K562 (cell line): ENCODE data around the gene BCL7C. TPM values are rescaled to one million over a fixed set of nuclear protein-coding genes. Genes with fewer than 3 reads are reported as not detected.
A peak's percentile ranks its signal among the peaks of the same experiment; 100 is the strongest.

Experiments used
- AFF4 ChIP-seq: sonication (generic); formaldehyde crosslinking; IDR thresholded peaks from 2 replicates; pipeline ENCODE4 v1.8.0; 2023; ENCODE audit warnings: mild to moderate bottlenecking, missing genetic modification reagents
- CBFA2T2 ChIP-seq: fragments of 450-650 bp; conservative IDR thresholded peaks from 2 replicates; pipeline ENCODE4 v1.6.1; 2017; ENCODE audit warnings: mild to moderate bottlenecking
- CBX2 ChIP-seq: fragments of 200-600 bp; sonication (generic); IDR thresholded peaks from one replicate; pipeline ENCODE4 v1.6.1; 2012; ENCODE audit warnings: mild to moderate bottlenecking, low read length, inconsistent platforms; ENCODE audit not compliant: insufficient read depth, poor library complexity, severe bottlenecking
- GATAD2B ChIP-seq: fragments of 450-650 bp; IDR thresholded peaks from 2 replicates; pipeline ENCODE4 v1.6.1; 2017; ENCODE audit warnings: mild to moderate bottlenecking, borderline replicate concordance
- GTF2F1 ChIP-seq: IDR thresholded peaks from 2 replicates; pipeline ENCODE4 v1.6.1; 2011; ENCODE audit warnings: low read depth, low read length, improper control_type of control experiment
- HNRNPL ChIP-seq: fragments of 200-400 bp; formaldehyde crosslinking; IDR thresholded peaks from 2 replicates; pipeline ENCODE4 v1.6.1; 2017; ENCODE audit warnings: low read depth, mild to moderate bottlenecking, low read length
- MCM3 ChIP-seq: fragments of 450-650 bp; IDR thresholded peaks from 2 replicates; pipeline ENCODE4 v1.6.1; 2016
- MEF2A ChIP-seq: IDR thresholded peaks from 2 replicates; pipeline ENCODE4 v1.6.1; 2011; ENCODE audit warnings: low read depth, mild to moderate bottlenecking, low read length, moderate library complexity; ENCODE audit not compliant: control insufficient read depth
- MLX ChIP-seq, 2 experiments: fragments of 450-650 bp in 1 of 2; sonication (generic) in 1 of 2; formaldehyde crosslinking; conservative IDR thresholded peaks; 2 replicates each; pipeline versions ENCODE4 v1.4.0 to v1.8.1; 2020 to 2022; ENCODE audit warnings: mild to moderate bottlenecking in 1 of 2, missing genetic modification reagents in 1 of 2
- NELFE ChIP-seq: IDR thresholded peaks from 2 replicates; pipeline ENCODE4 v1.6.1; 2011; ENCODE audit warnings: mild to moderate bottlenecking; ENCODE audit not compliant: insufficient read depth, insufficient read length
- PHB ChIP-seq: fragments of 250-450 bp; sonication (Bioruptor Pico); IDR thresholded peaks from 2 replicates; pipeline ENCODE4 v1.5.0; 2021
- SMARCC2 ChIP-seq: fragments of 450-650 bp; IDR thresholded peaks from 2 replicates; pipeline ENCODE4 v1.6.1; 2017; ENCODE audit warnings: antibody characterized with exemption, moderate library complexity, mild to moderate bottlenecking, low read depth
- STAT6 ChIP-seq: sonication (generic); formaldehyde crosslinking; IDR thresholded peaks from 2 replicates; pipeline ENCODE4 v1.8.1; 2023; ENCODE audit warnings: mild to moderate bottlenecking, missing genetic modification reagents
- SUPT5H ChIP-seq: fragments of 450-650 bp; IDR thresholded peaks from 2 replicates; pipeline ENCODE4 v1.6.1; 2016
- TCFL5 ChIP-seq: fragments of 250-450 bp; sonication (Bioruptor Pico); conservative IDR thresholded peaks from 2 replicates; pipeline ENCODE4 v1.6.1; 2021; ENCODE audit warnings: mild to moderate bottlenecking, moderate library complexity, matching md5 sums
- TFAM ChIP-seq: fragments of 250-450 bp; sonication (Bioruptor Pico); conservative IDR thresholded peaks from 2 replicates; pipeline ENCODE4 v1.5.0; 2021; ENCODE audit warnings: mild to moderate bottlenecking, moderate library complexity
- ZFP36 ChIP-seq: fragments of 150-350 bp; IDR thresholded peaks from 2 replicates; pipeline ENCODE4 v1.6.1; 2018; ENCODE audit warnings: low read length, low read depth; ENCODE audit not compliant: partially characterized antibody
- ZNF175 ChIP-seq: fragments of 200-800 bp; sonication (Bioruptor generic); IDR thresholded peaks from 2 replicates; pipeline ENCODE4 v1.6.1; 2016; ENCODE audit warnings: low read depth, mild to moderate bottlenecking, missing genetic modification characterization, missing compliant biosample characterization
- ZNF197 ChIP-seq: fragments of 200-800 bp; sonication (Bioruptor generic); IDR thresholded peaks from 2 replicates; pipeline ENCODE4 v1.6.1; 2016; ENCODE audit warnings: low read depth, missing genetic modification characterization, missing compliant biosample characterization
- ZNF274 ChIP-seq: IDR thresholded peaks from 2 replicates; pipeline ENCODE4 v1.6.1; 2011; ENCODE audit warnings: low read depth, mild to moderate bottlenecking, low read length, moderate library complexity, borderline replicate concordance
- polyA plus RNA-seq, 8 experiments: library from polyadenylated mRNA; depleted of rRNA in 4 of 8; stranded (reverse) in 5 of 8; unstranded in 3 of 8; fragments of >200 nt; fragmentation: Nextera tagmentation in 2 of 8; fragmentation: Illumina TruSeq in 1 of 8; extraction: Ambion mirVana in 2 of 8; extraction: Trizol in 1 of 8; gene quantifications; 2 replicates each; pipeline versions ENCODE4 v1.2.1 to v1.2.3, GENCODE V29; 2011 to 2014; ENCODE audit warnings: inconsistent platforms in 1 of 8, missing spikeins in 1 of 8
- total RNA-seq, 7 experiments: library from RNA; depleted of rRNA in 6 of 7; stranded (reverse); fragments of >200 nt in 6 of 7; fragmentation: Illumina TruSeq in 2 of 7; extraction: Trizol in 2 of 7; gene quantifications; 2 replicates each; pipeline versions ENCODE4 v1.2.1 to v1.2.3, GENCODE V29; 2011 to 2021; ENCODE audit warnings: low replicate concordance in 1 of 7

BCL7C gene
- total and polyA plus RNA-seq, 9 of the 15 experiments (the other 6 are each of a cell fraction or from before 2014, with no cell fraction given) = 1.7 to 85.8 (median 19.6) TPM

GRCh38 chr16:30902029-30902972 is 8.4 kb upstream of the BCL7C start (continued):
- 0 out of 2 replicates have a peak, but pooled peaks have one; percentile 23 for TF ChIP-seq GTF2F1
- TF ChIP-seq SUPT5H = 0 out of 2 replicates have a peak, but pooled peaks have one; percentile 26
- peak; percentile 89 for TF ChIP-seq GATAD2B
- TF ChIP-seq CBX2 = no peak
- TF ChIP-seq ZNF197 (CRISPR knock-in tag) = no peak
- 0 out of 2 replicates have a peak, but pooled peaks have one; percentile 4 for TF ChIP-seq MEF2A
- no peak for TF ChIP-seq CBFA2T2
- TF ChIP-seq MLX (CRISPR knock-in tag; conservative IDR thresholded peaks at IDR 0.05) = no peak
- no peak for TF ChIP-seq ZNF175 (CRISPR knock-in tag)
- no peak for TF ChIP-seq PHB (CRISPR knock-in tag)
- TF ChIP-seq MCM3 = no peak
- peak; percentile 63 for TF ChIP-seq ZFP36
- no peak for TF ChIP-seq NELFE
- no peak for TF ChIP-seq SMARCC2
- TF ChIP-seq STAT6 (CRISPR knock-in tag) = peak; percentile 25; the same call in 1 of the 2 replicates
- TF ChIP-seq TCFL5 (CRISPR knock-in tag) = no peak
- TF ChIP-seq HNRNPL = peak; percentile 56; the same call in 1 of the 2 replicates
- TF ChIP-seq ZNF274 = no peak
- TF ChIP-seq TFAM (CRISPR knock-in tag) = no peak
- TF ChIP-seq AFF4 = no peak
